Activated CD4-positive, alpha-beta T cell treated with anti-CD3 and anti-CD28 coated beads, Interleukin-2, amount 10 ng/mL, durations not matched to agents 7 days and 5 days (primary cell): Measurements from ENCODE around the gene LINC00305. TPM values are rescaled to one million over a fixed set of nuclear protein-coding genes. Genes with fewer than 3 reads are reported as not detected.

ENCODE experiments used
- CTCF ChIA-PET: fragments of 350-600 bp; sonication (Branson Sonifier 250); formaldehyde crosslinking; loops from one replicate; lab custom pipeline; 2021; ENCODE audit warnings: antibody characterized with exemption; lab: Charles Lee
- POLR2A ChIA-PET: fragments of 350-600 bp; sonication (Branson Sonifier 250); formaldehyde crosslinking; loops from one replicate; lab custom pipeline; 2021; ENCODE audit warnings: antibody characterized with exemption; lab: Charles Lee
- DNase-seq: peaks from one replicate; pipeline ENCODE4 v3.0.0-alpha.2; 2020
- H3K27ac Mint-ChIP-seq: one replicate; pipeline ENCODE4 v1.8.0; 2021; ENCODE audit warnings: mild to moderate bottlenecking, moderate library complexity, mixed read lengths
- H3K27me3 Mint-ChIP-seq: one replicate; pipeline ENCODE4 v1.8.0; 2021; ENCODE audit warnings: mixed read lengths
- H3K36me3 Mint-ChIP-seq: one replicate; pipeline ENCODE4 v1.8.0; 2021; ENCODE audit warnings: low read depth, mixed read lengths
- H3K4me1 Mint-ChIP-seq: one replicate; pipeline ENCODE4 v1.8.0; 2021; ENCODE audit warnings: mixed read lengths
- H3K4me3 Mint-ChIP-seq: one replicate; pipeline ENCODE4 v1.8.0; 2021; ENCODE audit warnings: mild to moderate bottlenecking, moderate library complexity, mixed read lengths
- H3K9me3 Mint-ChIP-seq: one replicate; pipeline ENCODE4 v1.8.0; 2021; ENCODE audit warnings: mixed read lengths
- total RNA-seq, 2 experiments: library from RNA; stranded (reverse); gene quantifications; one replicate each; pipeline ENCODE4 v1.2.3, GENCODE V29; 2021

The LINC00305 gene
- not detected for total RNA-seq

GRCh38 chr18:64148988-64149387, at the start of gene LINC00305:
LINC00305 (minus strand) TSS chr18:64149088.
- DNase-seq = no peak
- Mint-ChIP-seq H3K36me3 (no peaks in the 10 kb centered on the region), H3K27me3 (no peaks in the 10 kb centered on the region), H3K9me3 (no peaks in the 10 kb centered on the region), H3K4me1 (no peaks in the 10 kb centered on the region), H3K4me3 (no peak within 1 kb of the TSS), H3K27ac (no peak within 1 kb of the TSS)
- ChIA-PET CTCF (no interaction called here), POLR2A (no interaction called here)

- Mint-ChIP-seq H3K27me3 (no peaks in the 10 kb centered on the region), H3K4me3 (no peak overlapping the region), H3K4me1 (no peaks in the 10 kb centered on the region), H3K27ac (no peak overlapping the region), H3K36me3 (no peaks in the 10 kb centered on the region), H3K9me3 (no peaks in the 10 kb centered on the region)
- CTCF ChIA-PET = no interaction called here
- POLR2A ChIA-PET = no interaction called here
- DNase-seq = no peak
These were observed 42.2 kb upstream of the LINC00305 start for GRCh38 chr18:64191069-64191468.

GRCh38 chr18:64185987-64186386, 37.1 kb upstream of the LINC00305 start:
- Mint-ChIP-seq H3K27me3 (no peaks in the 10 kb centered on the region), H3K27ac (no peak overlapping the region), H3K4me3 (no peak overlapping the region), H3K36me3 (no peaks in the 10 kb centered on the region), H3K9me3 (no peaks in the 10 kb centered on the region), H3K4me1 (no peaks in the 10 kb centered on the region)
- CTCF ChIA-PET = no interaction called here
- DNase-seq = no peak
- POLR2A ChIA-PET = no interaction called here

- ChIA-PET POLR2A (no interaction called here), CTCF (no interaction called here)
These were observed 34.8 kb upstream of the LINC00305 start for GRCh38 chr18:64183665-64184064.

GRCh38 chr18:64180617-64181016, 31.7 kb upstream of the LINC00305 start:
- Mint-ChIP-seq H3K36me3 (no peaks in the 10 kb centered on the region), H3K9me3 (no peaks in the 10 kb centered on the region), H3K4me1 (no peaks in the 10 kb centered on the region), H3K27me3 (no peaks in the 10 kb centered on the region), H3K27ac (no peak overlapping the region), H3K4me3 (no peak overlapping the region)
- ChIA-PET POLR2A (no interaction called here), CTCF (interaction anchor here (0.9 to 1.2 kb wide), 2 partner anchors 10 to 12 kb away, joined by 3 read pairs; no protein-coding TSS in a partner anchor)
- DNase-seq = no peak

More at GRCh38 chr18:64183665-64184064, 34.8 kb upstream of the LINC00305 start:
- H3K36me3 Mint-ChIP-seq = no peaks in the 10 kb centered on the region
- no peaks in the 10 kb centered on the region for H3K9me3 Mint-ChIP-seq
- no peak for DNase-seq
- no peaks in the 10 kb centered on the region for H3K4me1 Mint-ChIP-seq
- no peak overlapping the region for H3K4me3 Mint-ChIP-seq
- no peaks in the 10 kb centered on the region for H3K27me3 Mint-ChIP-seq
- no peak overlapping the region for H3K27ac Mint-ChIP-seq

- ChIA-PET POLR2A (no interaction called here), CTCF (interaction anchor here (0.9 to 1.2 kb wide), 2 partner anchors 10 to 12 kb away, joined by 3 read pairs; no protein-coding TSS in a partner anchor)
- H3K4me3 Mint-ChIP-seq = no peak overlapping the region
These were observed 31.3 kb upstream of the LINC00305 start for GRCh38 chr18:64180171-64180570.

GRCh38 chr18:64179556-64180080, 30.7 kb upstream of the LINC00305 start:
- no peaks in the 10 kb centered on the region for H3K36me3 Mint-ChIP-seq
- H3K4me1 Mint-ChIP-seq = no peaks in the 10 kb centered on the region
- ChIA-PET POLR2A (no interaction called here), CTCF (interaction anchor here (1.2 kb wide), 1 partner anchor 11 kb away, joined by 3 read pairs; no protein-coding TSS in a partner anchor)
- no peak overlapping the region for H3K4me3 Mint-ChIP-seq
- no peak for DNase-seq
- H3K27me3 Mint-ChIP-seq = no peaks in the 10 kb centered on the region
- H3K27ac Mint-ChIP-seq = no peak overlapping the region
- no peaks in the 10 kb centered on the region for H3K9me3 Mint-ChIP-seq

More at GRCh38 chr18:64180171-64180570, 31.3 kb upstream of the LINC00305 start:
- no peaks in the 10 kb centered on the region for H3K4me1 Mint-ChIP-seq
- no peaks in the 10 kb centered on the region for H3K36me3 Mint-ChIP-seq
- H3K9me3 Mint-ChIP-seq = no peaks in the 10 kb centered on the region
- H3K27me3 Mint-ChIP-seq = no peaks in the 10 kb centered on the region
- no peak overlapping the region for H3K27ac Mint-ChIP-seq
- DNase-seq = no peak

- Mint-ChIP-seq H3K27me3 (no peaks in the 10 kb centered on the region), H3K4me1 (no peaks in the 10 kb centered on the region), H3K36me3 (no peaks in the 10 kb centered on the region), H3K9me3 (no peaks in the 10 kb centered on the region), H3K4me3 (no peak overlapping the region), H3K27ac (no peak overlapping the region)
- no peak for DNase-seq
- ChIA-PET POLR2A (no interaction called here), CTCF (no interaction called here)
These were observed 30.0 kb upstream of the LINC00305 start for GRCh38 chr18:64178860-64179259.

GRCh38 chr18:64175432-64175831, 26.5 kb upstream of the LINC00305 start:
- no peak overlapping the region for H3K27ac Mint-ChIP-seq
- H3K4me3 Mint-ChIP-seq = no peak overlapping the region
- CTCF ChIA-PET = no interaction called here
- H3K36me3 Mint-ChIP-seq = no peaks in the 10 kb centered on the region
- H3K27me3 Mint-ChIP-seq = no peaks in the 10 kb centered on the region
- no peak for DNase-seq
- POLR2A ChIA-PET = no interaction called here
- no peaks in the 10 kb centered on the region for H3K4me1 Mint-ChIP-seq
- H3K9me3 Mint-ChIP-seq = no peaks in the 10 kb centered on the region

- no peaks in the 10 kb centered on the region for H3K27me3 Mint-ChIP-seq
- ChIA-PET CTCF (no interaction called here), POLR2A (no interaction called here)
- H3K9me3 Mint-ChIP-seq = no peaks in the 10 kb centered on the region
- no peak overlapping the region for H3K4me3 Mint-ChIP-seq
- H3K36me3 Mint-ChIP-seq = no peaks in the 10 kb centered on the region
- H3K4me1 Mint-ChIP-seq = no peaks in the 10 kb centered on the region
- DNase-seq = no peak
- H3K27ac Mint-ChIP-seq = no peak overlapping the region
These were observed 22.7 kb upstream of the LINC00305 start for GRCh38 chr18:64171576-64171975.

- Mint-ChIP-seq H3K36me3 (no peaks in the 10 kb centered on the region), H3K4me1 (no peaks in the 10 kb centered on the region), H3K9me3 (no peaks in the 10 kb centered on the region), H3K27me3 (no peaks in the 10 kb centered on the region), H3K27ac (no peak overlapping the region), H3K4me3 (no peak overlapping the region)
- DNase-seq = no peak
- CTCF ChIA-PET = no interaction called here
- POLR2A ChIA-PET = no interaction called here
These were observed 18.6 kb upstream of the LINC00305 start for GRCh38 chr18:64167408-64167925.

- no peaks in the 10 kb centered on the region for H3K4me1 Mint-ChIP-seq
- no peaks in the 10 kb centered on the region for H3K9me3 Mint-ChIP-seq
- no peak overlapping the region for H3K4me3 Mint-ChIP-seq
- no peaks in the 10 kb centered on the region for H3K36me3 Mint-ChIP-seq
- DNase-seq = no peak
- H3K27ac Mint-ChIP-seq = no peak overlapping the region
- no peaks in the 10 kb centered on the region for H3K27me3 Mint-ChIP-seq
- CTCF ChIA-PET = no interaction called here
- POLR2A ChIA-PET = interaction anchor here (0.7 kb wide), 1 partner anchor 586 kb away, joined by 3 read pairs; no protein-coding TSS in a partner anchor
These were observed 17.0 kb upstream of the LINC00305 start for GRCh38 chr18:64165906-64166305.

- no peaks in the 10 kb centered on the region for H3K36me3 Mint-ChIP-seq
- H3K4me3 Mint-ChIP-seq = no peak overlapping the region
- H3K4me1 Mint-ChIP-seq = no peaks in the 10 kb centered on the region
- no peak overlapping the region for H3K27ac Mint-ChIP-seq
- DNase-seq = no peak
- no peaks in the 10 kb centered on the region for H3K27me3 Mint-ChIP-seq
- CTCF ChIA-PET = no interaction called here
- POLR2A ChIA-PET = no interaction called here
- no peaks in the 10 kb centered on the region for H3K9me3 Mint-ChIP-seq
These were observed 16.0 kb upstream of the LINC00305 start for GRCh38 chr18:64164883-64165282.
